ENCODE measurements around the gene DYNC1I1.

The DYNC1I1 gene

GRCh38 chr7:96016056-96016586 lies 243.8 kb downstream of the DYNC1I1 start:
- DNase-seq (ENCODE audit: extremely low read depth, low read depth) = no peak
- TF ChIP-seq, protein P1, sequence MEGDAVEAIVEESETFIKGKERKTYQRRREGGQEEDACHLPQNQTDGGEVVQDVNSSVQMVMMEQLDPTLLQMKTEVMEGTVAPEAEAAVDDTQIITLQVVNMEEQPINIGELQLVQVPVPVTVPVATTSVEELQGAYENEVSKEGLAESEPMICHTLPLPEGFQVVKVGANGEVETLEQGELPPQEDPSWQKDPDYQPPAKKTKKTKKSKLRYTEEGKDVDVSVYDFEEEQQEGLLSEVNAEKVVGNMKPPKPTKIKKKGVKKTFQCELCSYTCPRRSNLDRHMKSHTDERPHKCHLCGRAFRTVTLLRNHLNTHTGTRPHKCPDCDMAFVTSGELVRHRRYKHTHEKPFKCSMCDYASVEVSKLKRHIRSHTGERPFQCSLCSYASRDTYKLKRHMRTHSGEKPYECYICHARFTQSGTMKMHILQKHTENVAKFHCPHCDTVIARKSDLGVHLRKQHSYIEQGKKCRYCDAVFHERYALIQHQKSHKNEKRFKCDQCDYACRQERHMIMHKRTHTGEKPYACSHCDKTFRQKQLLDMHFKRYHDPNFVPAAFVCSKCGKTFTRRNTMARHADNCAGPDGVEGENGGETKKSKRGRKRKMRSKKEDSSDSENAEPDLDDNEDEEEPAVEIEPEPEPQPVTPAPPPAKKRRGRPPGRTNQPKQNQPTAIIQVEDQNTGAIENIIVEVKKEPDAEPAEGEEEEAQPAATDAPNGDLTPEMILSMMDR (IDR thresholded peaks at IDR 0.05; ENCODE audit: low read depth, low read length) = no peak

DNA sequence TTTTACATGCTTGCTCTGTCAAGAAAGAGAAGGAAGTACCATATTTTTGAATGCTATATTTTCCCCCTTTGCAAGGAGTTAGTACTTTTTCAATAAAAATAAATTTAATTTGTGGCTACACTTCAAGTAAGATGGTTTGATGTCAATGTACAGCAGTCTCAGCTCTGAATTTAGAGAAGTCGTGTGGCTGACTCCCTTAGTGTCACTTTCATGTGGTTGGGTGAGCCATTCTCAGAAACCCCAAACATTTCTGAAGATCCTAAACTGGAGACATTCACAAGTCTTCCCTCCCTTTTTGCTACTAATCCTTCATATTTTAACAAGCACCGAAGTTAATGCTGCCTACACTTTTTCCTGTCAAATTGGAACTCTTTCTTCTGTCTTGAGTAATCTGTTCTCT lies 244.4 kb downstream of the DYNC1I1 start:
- TF ChIP-seq, protein P1 (IDR thresholded peaks at IDR 0.05; ENCODE audit: low read depth, low read length) = no peak

GRCh38 chr7:96017877-96018276 lies 245.5 kb downstream of the DYNC1I1 start:
- TF ChIP-seq, protein P1 (IDR thresholded peaks at IDR 0.05; ENCODE audit: low read depth, low read length) = no peak
- DNase-seq (ENCODE audit: extremely low read depth, low read depth) = no peak

More for the DNA sequence above, 244.4 kb downstream of the DYNC1I1 start:
- no peak for DNase-seq (ENCODE audit: extremely low read depth, low read depth)

- TF ChIP-seq, protein P1 (IDR thresholded peaks at IDR 0.05; ENCODE audit: low read depth, low read length) = no peak
- DNase-seq (ENCODE audit: extremely low read depth, low read depth) = no peak
These were observed 249.2 kb downstream of the DYNC1I1 start for GRCh38 chr7:96021568-96021967.

- DNase-seq (ENCODE audit: extremely low read depth, low read depth) = no peak
These were observed 251.0 kb downstream of the DYNC1I1 start for GRCh38 chr7:96023387-96023786.

DNA sequence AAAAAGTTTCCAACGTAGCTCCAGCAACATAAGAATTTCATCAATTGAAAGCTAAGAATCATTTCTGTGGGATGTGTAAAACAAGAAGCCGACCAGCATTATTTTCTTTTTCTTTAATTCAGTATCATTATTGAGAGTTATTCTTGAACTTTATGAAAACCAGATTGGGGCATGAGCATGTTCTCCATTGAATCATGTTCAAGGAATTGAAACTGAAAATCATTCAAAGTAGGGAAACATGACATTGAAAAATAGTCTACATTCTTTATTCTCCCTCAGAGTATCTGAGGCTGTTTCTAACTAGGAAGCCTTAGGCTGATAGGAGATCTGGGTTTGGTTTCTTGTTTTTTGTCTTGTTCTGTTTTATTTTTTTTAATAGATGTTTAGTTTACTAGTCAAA lies 253.7 kb downstream of the DYNC1I1 start:
- TF ChIP-seq, protein P1 (IDR thresholded peaks at IDR 0.05; ENCODE audit: low read depth, low read length) = no peak
- peak; percentile 22 for DNase-seq (ENCODE audit: extremely low read depth, low read depth)

More at GRCh38 chr7:96023387-96023786, 251.0 kb downstream of the DYNC1I1 start:
- TF ChIP-seq, protein P1 (IDR thresholded peaks at IDR 0.05; ENCODE audit: low read depth, low read length) = no peak

DNA sequence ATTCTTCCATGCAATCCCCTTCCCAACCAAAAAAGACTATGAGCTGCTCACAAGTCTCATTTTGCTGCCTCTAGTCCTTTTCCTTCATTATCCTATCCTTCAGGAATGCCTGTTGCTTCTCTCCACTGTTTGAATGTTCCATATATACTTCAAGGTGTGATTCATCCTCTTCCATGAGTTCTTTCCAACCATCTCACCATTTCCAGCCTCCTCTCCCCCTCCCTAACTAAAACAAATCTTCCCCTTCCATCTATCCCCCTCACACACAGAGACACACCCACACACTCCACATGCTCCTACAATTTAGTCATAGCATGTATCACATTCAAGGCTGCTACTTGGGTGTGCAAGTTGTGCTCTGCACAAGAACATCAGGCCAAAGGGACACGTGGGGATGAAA lies 254.3 kb downstream of the DYNC1I1 start:
- TF ChIP-seq, protein P1 (IDR thresholded peaks at IDR 0.05; ENCODE audit: low read depth, low read length) = no peak
- no peak for DNase-seq (ENCODE audit: extremely low read depth, low read depth)

Measured in AG09319 (cell line).